Measurements from ENCODE around the gene ELFN2. TPM values are rescaled to one million over a fixed set of nuclear protein-coding genes. Genes with fewer than 3 reads are reported as not detected.

Gene ELFN2
- total and polyA plus RNA-seq, 4 donors, result 0.07 to 0.19 (median 0.08) TPM; not detected in 1

DNA sequence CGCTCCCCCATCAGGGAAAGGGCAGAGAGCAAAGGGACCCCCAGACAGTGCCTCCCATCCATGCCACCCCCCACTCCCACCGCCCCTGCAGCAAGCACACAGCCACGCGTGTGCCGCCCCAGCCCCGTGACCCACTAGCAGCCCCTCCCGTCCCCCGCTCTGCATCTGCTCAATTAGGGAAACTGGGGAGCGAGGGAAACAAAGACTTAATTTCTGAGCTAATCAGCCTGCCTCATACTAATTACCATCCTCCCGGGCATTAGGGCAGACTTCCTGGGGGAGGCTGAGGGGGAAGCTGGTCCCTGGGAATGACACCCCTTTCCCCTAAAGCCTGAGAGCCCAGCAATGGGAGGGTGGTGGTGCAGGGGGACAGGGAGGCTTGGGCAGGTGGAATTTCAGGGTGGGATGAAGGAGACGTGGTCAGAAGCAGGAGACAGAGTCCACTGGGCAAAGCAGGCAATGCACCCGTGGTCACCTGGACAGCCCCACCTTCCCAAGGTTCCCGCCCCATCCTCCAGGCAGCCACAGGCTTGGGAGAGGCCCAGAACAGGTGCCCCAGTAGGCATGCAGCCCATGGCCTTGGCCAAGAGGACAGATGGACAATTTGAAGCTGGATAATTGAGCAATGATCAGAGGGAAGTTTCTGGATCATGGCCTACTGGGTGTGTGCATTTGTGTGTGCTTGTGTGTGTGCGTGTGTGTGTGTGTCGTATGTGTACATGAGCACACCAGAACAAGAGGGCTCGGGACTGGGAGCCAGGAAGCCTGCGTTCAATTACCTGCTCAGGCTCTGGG is 20.6 kb downstream of the ELFN2 start:
- Histone ChIP-seq H3K4me3 (ENCODE audit: low read depth in 1 of 3, low read length in 3 of 3) (no peak overlapping the region), H3K27ac (ENCODE audit: low read depth in 1 of 2, low read length in 2 of 2) (peak overlapping the region in 1 of 2 donors; percentile 41), H3K9ac (ENCODE audit: low read depth in 1 of 2, low read length in 2 of 2) (no peak overlapping the region), H3K36me3 (ENCODE audit: control insufficient read depth in 4 of 4, insufficient read depth in 3 of 4, low read depth in 1 of 4, low read length in 3 of 4) (no peaks in the 10 kb centered on the region), H3K27me3 (ENCODE audit: control insufficient read depth in 4 of 4, insufficient read depth in 4 of 4, low read length in 3 of 4) (no peaks in the 10 kb centered on the region), H3K9me3 (ENCODE audit: control insufficient read depth in 4 of 4, low read length in 3 of 4) (no peaks in the 10 kb centered on the region), H3K4me1 (ENCODE audit: control insufficient read depth in 4 of 4, insufficient read depth in 4 of 4, low read length in 3 of 4) (peaks cover 12 to 21% (median 17%) of the 10 kb centered on the region in 4 donors)
- DNase-seq (ENCODE audit: low spot score), result no peak
- no peak for TF ChIP-seq EGR1 (IDR thresholded peaks at IDR 0.05; ENCODE audit: low read depth in 2 of 2)
- TF ChIP-seq HNF4A (conservative IDR thresholded peaks at IDR 0.05), result peak; percentile 78 to 94
- peak; percentile 76 for TF ChIP-seq SP1 (IDR thresholded peaks at IDR 0.05)
- TF ChIP-seq, protein P1, sequence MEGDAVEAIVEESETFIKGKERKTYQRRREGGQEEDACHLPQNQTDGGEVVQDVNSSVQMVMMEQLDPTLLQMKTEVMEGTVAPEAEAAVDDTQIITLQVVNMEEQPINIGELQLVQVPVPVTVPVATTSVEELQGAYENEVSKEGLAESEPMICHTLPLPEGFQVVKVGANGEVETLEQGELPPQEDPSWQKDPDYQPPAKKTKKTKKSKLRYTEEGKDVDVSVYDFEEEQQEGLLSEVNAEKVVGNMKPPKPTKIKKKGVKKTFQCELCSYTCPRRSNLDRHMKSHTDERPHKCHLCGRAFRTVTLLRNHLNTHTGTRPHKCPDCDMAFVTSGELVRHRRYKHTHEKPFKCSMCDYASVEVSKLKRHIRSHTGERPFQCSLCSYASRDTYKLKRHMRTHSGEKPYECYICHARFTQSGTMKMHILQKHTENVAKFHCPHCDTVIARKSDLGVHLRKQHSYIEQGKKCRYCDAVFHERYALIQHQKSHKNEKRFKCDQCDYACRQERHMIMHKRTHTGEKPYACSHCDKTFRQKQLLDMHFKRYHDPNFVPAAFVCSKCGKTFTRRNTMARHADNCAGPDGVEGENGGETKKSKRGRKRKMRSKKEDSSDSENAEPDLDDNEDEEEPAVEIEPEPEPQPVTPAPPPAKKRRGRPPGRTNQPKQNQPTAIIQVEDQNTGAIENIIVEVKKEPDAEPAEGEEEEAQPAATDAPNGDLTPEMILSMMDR (IDR thresholded peaks at IDR 0.05; ENCODE audit: low read depth, low read length, missing input control), result no peak
- TF ChIP-seq, protein P2, sequence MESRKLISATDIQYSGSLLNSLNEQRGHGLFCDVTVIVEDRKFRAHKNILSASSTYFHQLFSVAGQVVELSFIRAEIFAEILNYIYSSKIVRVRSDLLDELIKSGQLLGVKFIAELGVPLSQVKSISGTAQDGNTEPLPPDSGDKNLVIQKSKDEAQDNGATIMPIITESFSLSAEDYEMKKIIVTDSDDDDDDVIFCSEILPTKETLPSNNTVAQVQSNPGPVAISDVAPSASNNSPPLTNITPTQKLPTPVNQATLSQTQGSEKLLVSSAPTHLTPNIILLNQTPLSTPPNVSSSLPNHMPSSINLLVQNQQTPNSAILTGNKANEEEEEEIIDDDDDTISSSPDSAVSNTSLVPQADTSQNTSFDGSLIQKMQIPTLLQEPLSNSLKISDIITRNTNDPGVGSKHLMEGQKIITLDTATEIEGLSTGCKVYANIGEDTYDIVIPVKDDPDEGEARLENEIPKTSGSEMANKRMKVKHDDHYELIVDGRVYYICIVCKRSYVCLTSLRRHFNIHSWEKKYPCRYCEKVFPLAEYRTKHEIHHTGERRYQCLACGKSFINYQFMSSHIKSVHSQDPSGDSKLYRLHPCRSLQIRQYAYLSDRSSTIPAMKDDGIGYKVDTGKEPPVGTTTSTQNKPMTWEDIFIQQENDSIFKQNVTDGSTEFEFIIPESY (IDR thresholded peaks at IDR 0.05), result peak; percentile 95
- TF ChIP-seq FOXA2 (IDR thresholded peaks at IDR 0.05), result peak; percentile 76
- TF ChIP-seq, protein P3, sequence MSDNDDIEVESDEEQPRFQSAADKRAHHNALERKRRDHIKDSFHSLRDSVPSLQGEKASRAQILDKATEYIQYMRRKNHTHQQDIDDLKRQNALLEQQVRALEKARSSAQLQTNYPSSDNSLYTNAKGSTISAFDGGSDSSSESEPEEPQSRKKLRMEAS (IDR thresholded peaks at IDR 0.05), result peak; percentile 93
- TF ChIP-seq HNF4G (IDR thresholded peaks at IDR 0.05), result peak; percentile 32
- peak in 1 of 2 donors; percentile 49 for TF ChIP-seq GABPA (IDR thresholded peaks at IDR 0.05 in 1 of 2, conservative IDR thresholded peaks at IDR 0.05 in 1 of 2)
- peak; percentile 79 to 96 for TF ChIP-seq RXRA (IDR thresholded peaks at IDR 0.05)
- no peak for TF ChIP-seq NR2F2 (IDR thresholded peaks at IDR 0.05)
- TF ChIP-seq, protein P4, sequence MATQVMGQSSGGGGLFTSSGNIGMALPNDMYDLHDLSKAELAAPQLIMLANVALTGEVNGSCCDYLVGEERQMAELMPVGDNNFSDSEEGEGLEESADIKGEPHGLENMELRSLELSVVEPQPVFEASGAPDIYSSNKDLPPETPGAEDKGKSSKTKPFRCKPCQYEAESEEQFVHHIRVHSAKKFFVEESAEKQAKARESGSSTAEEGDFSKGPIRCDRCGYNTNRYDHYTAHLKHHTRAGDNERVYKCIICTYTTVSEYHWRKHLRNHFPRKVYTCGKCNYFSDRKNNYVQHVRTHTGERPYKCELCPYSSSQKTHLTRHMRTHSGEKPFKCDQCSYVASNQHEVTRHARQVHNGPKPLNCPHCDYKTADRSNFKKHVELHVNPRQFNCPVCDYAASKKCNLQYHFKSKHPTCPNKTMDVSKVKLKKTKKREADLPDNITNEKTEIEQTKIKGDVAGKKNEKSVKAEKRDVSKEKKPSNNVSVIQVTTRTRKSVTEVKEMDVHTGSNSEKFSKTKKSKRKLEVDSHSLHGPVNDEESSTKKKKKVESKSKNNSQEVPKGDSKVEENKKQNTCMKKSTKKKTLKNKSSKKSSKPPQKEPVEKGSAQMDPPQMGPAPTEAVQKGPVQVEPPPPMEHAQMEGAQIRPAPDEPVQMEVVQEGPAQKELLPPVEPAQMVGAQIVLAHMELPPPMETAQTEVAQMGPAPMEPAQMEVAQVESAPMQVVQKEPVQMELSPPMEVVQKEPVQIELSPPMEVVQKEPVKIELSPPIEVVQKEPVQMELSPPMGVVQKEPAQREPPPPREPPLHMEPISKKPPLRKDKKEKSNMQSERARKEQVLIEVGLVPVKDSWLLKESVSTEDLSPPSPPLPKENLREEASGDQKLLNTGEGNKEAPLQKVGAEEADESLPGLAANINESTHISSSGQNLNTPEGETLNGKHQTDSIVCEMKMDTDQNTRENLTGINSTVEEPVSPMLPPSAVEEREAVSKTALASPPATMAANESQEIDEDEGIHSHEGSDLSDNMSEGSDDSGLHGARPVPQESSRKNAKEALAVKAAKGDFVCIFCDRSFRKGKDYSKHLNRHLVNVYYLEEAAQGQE (IDR thresholded peaks at IDR 0.05), result peak; percentile 83
- peak; percentile 84 for TF ChIP-seq YY1 (IDR thresholded peaks at IDR 0.05)
- peak in 1 of 2 donors; percentile 64 for TF ChIP-seq RAD21 (IDR thresholded peaks at IDR 0.05)
- TF ChIP-seq JUND (IDR thresholded peaks at IDR 0.05), result peak; percentile 69 to 84
- TF ChIP-seq, protein P5, sequence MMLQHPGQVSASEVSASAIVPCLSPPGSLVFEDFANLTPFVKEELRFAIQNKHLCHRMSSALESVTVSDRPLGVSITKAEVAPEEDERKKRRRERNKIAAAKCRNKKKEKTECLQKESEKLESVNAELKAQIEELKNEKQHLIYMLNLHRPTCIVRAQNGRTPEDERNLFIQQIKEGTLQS (IDR thresholded peaks at IDR 0.05), result no peak
- TF ChIP-seq FOXA1 (IDR thresholded peaks at IDR 0.05), result peak; percentile 68
- no peak for TF ChIP-seq TAF1 (conservative IDR thresholded peaks at IDR 0.05)
- WGBS, result 63% methylated on average over 17 of the region's 17 CpGs

Data from liver (tissue), 9 donors.